Measurements from ENCODE around the gene PRDM5. TPM values are rescaled to one million over a fixed set of nuclear protein-coding genes. Genes with fewer than 3 reads are reported as not detected.

PRDM5 gene
- total and polyA plus RNA-seq, 3 donors from 2014 or later, result 8.2 to 21.9 (median 19.1) TPM

- intact Hi-C loops (cut with DNase I; ENCODE audit: low total_unique reads), result no loop called here
Observed at GRCh38 chr4:120865985-120866384, 56.5 kb downstream of the PRDM5 start.

GRCh38 chr4:120864969-120865368 is 57.6 kb downstream of the PRDM5 start:
- no peaks in the 10 kb centered on the region for H3K9me3 ChIP-seq
- intact Hi-C loops (cut with DNase I; ENCODE audit: low total_unique reads), result no loop called here
- WGBS, 2 donors, result 77 to 78% methylated on average over 2 of the region's 2 CpGs
- no peak for TF ChIP-seq POLR2A (IDR thresholded peaks at IDR 0.05)
- TF ChIP-seq, protein P1, sequence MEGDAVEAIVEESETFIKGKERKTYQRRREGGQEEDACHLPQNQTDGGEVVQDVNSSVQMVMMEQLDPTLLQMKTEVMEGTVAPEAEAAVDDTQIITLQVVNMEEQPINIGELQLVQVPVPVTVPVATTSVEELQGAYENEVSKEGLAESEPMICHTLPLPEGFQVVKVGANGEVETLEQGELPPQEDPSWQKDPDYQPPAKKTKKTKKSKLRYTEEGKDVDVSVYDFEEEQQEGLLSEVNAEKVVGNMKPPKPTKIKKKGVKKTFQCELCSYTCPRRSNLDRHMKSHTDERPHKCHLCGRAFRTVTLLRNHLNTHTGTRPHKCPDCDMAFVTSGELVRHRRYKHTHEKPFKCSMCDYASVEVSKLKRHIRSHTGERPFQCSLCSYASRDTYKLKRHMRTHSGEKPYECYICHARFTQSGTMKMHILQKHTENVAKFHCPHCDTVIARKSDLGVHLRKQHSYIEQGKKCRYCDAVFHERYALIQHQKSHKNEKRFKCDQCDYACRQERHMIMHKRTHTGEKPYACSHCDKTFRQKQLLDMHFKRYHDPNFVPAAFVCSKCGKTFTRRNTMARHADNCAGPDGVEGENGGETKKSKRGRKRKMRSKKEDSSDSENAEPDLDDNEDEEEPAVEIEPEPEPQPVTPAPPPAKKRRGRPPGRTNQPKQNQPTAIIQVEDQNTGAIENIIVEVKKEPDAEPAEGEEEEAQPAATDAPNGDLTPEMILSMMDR (IDR thresholded peaks at IDR 0.05), result no peak
- no peaks in the 10 kb centered on the region for H3K27me3 ChIP-seq
- H3K4me1 ChIP-seq, result no peaks in the 10 kb centered on the region
- no peak overlapping the region for H3K4me3 ChIP-seq
- H3K36me3 ChIP-seq (ENCODE audit: low read depth, missing control alignments), result no peaks in the 10 kb centered on the region
- H3K27ac ChIP-seq, result no peak overlapping the region
- DNase-seq, result no peak

More at GRCh38 chr4:120865985-120866384, 56.5 kb downstream of the PRDM5 start:
- TF ChIP-seq, protein P1 (IDR thresholded peaks at IDR 0.05), result no peak
- no peak for TF ChIP-seq POLR2A (IDR thresholded peaks at IDR 0.05)
- no peak for DNase-seq
- no peak overlapping the region for H3K27ac ChIP-seq
- H3K4me1 ChIP-seq, result no peaks in the 10 kb centered on the region
- no peaks in the 10 kb centered on the region for H3K27me3 ChIP-seq
- WGBS, 2 donors, result 79 to 92% methylated on average over 1 of the region's 1 CpG
- no peaks in the 10 kb centered on the region for H3K9me3 ChIP-seq
- no peak overlapping the region for H3K4me3 ChIP-seq
- no peaks in the 10 kb centered on the region for H3K36me3 ChIP-seq (ENCODE audit: low read depth, missing control alignments)

GRCh38 chr4:120862432-120862831 is 60.1 kb downstream of the PRDM5 start:
- Histone ChIP-seq H3K4me3 (no peak overlapping the region), H3K27ac (no peak overlapping the region), H3K36me3 (ENCODE audit: low read depth, missing control alignments) (no peaks in the 10 kb centered on the region), H3K9me3 (no peaks in the 10 kb centered on the region), H3K27me3 (no peaks in the 10 kb centered on the region), H3K4me1 (no peaks in the 10 kb centered on the region)
- DNase-seq, result no peak
- intact Hi-C loops (cut with DNase I; ENCODE audit: low total_unique reads), result no loop called here
- TF ChIP-seq, protein P1 (IDR thresholded peaks at IDR 0.05), result no peak
- TF ChIP-seq POLR2A (IDR thresholded peaks at IDR 0.05), result no peak
- 84 to 93% methylated on average over 2 of the region's 2 CpGs for WGBS, 2 donors

GRCh38 chr4:120861852-120862251 is 60.7 kb downstream of the PRDM5 start:
- no peaks in the 10 kb centered on the region for H3K36me3 ChIP-seq (ENCODE audit: low read depth, missing control alignments)
- H3K9me3 ChIP-seq, result no peaks in the 10 kb centered on the region
- no peak overlapping the region for H3K27ac ChIP-seq
- intact Hi-C loops (cut with DNase I; ENCODE audit: low total_unique reads), result no loop called here
- no peak for DNase-seq
- H3K4me1 ChIP-seq, result no peaks in the 10 kb centered on the region
- H3K4me3 ChIP-seq, result no peak overlapping the region
- no peaks in the 10 kb centered on the region for H3K27me3 ChIP-seq
- TF ChIP-seq, protein P1 (IDR thresholded peaks at IDR 0.05), result no peak
- no peak for TF ChIP-seq POLR2A (IDR thresholded peaks at IDR 0.05)

- WGBS, 2 donors, result 60 to 63% methylated on average over 3 of the region's 3 CpGs
- H3K9me3 ChIP-seq, result no peaks in the 10 kb centered on the region
- H3K36me3 ChIP-seq (ENCODE audit: low read depth, missing control alignments), result no peaks in the 10 kb centered on the region
- intact Hi-C loops (cut with DNase I; ENCODE audit: low total_unique reads), result no loop called here
- no peaks in the 10 kb centered on the region for H3K27me3 ChIP-seq
- TF ChIP-seq POLR2A (IDR thresholded peaks at IDR 0.05), result no peak
- TF ChIP-seq, protein P1 (IDR thresholded peaks at IDR 0.05), result no peak
- no peak for DNase-seq
- no peak overlapping the region for H3K27ac ChIP-seq
- no peaks in the 10 kb centered on the region for H3K4me1 ChIP-seq
- H3K4me3 ChIP-seq, result no peak overlapping the region
Observed at GRCh38 chr4:120858776-120859175, 63.8 kb downstream of the PRDM5 start.

All from testis (tissue), 3 donors.